Uterus (tissue), 2 donors: Measurements from ENCODE around the gene MSL3B.

Experiments used
- CTCF ChIP-seq, 4 experiments: fragments of 200-600 bp in 2 of 4; fragments of 450-650 bp in 2 of 4; sonication (generic) in 2 of 4; IDR thresholded peaks; one replicate each; pipeline ENCODE4 v1.5.1; 2016 to 2019; ENCODE audit warnings: antibody characterized with exemption in 4 of 4, mild to moderate bottlenecking in 2 of 4, moderate library complexity in 1 of 4
- POLR2A ChIP-seq, 2 donors: fragments of 450-650 bp; IDR thresholded peaks; one replicate each; pipeline ENCODE4 v1.6.1; 2016; ENCODE audit warnings: antibody characterized with exemption in 2 of 2, mild to moderate bottlenecking in 1 of 2, moderate library complexity in 1 of 2

GRCh38 chr2:233862261-233862768, 5.9 kb downstream of the MSL3B start:
- TF ChIP-seq CTCF (IDR thresholded peaks at IDR 0.05), result no peak
- no peak for TF ChIP-seq POLR2A (IDR thresholded peaks at IDR 0.05)
